Neural crest cell (in vitro differentiated cells): ENCODE measurements around the gene ZNF502. TPM values are rescaled to one million over a fixed set of nuclear protein-coding genes. Genes with fewer than 3 reads are reported as not detected.
"Not testable (repeated sequence)": the region's sequence is repeated elsewhere in the genome, so short reads cannot be mapped to it uniquely, and the experiment has no call there.

Source experiments
- DNase-seq: peaks from one replicate; pipeline ENCODE4 v3.0.0; 2021; ENCODE audit warnings: low read depth, mixed read lengths, low spot score
- H3K27ac Mint-ChIP-seq: one replicate; pipeline ENCODE4 v1.8.0; 2021; ENCODE audit warnings: mild to moderate bottlenecking, mixed read lengths; ENCODE audit not compliant: unreplicated experiment
- H3K27me3 Mint-ChIP-seq: 2 replicates; pipeline ENCODE4 v1.8.0; 2021; ENCODE audit warnings: low read depth, mild to moderate bottlenecking, mixed read lengths
- H3K36me3 Mint-ChIP-seq: 2 replicates; pipeline ENCODE4 v1.8.0; 2021; ENCODE audit warnings: low read depth, mild to moderate bottlenecking, mixed read lengths
- H3K4me1 Mint-ChIP-seq: 2 replicates; pipeline ENCODE4 v1.8.0; 2021; ENCODE audit warnings: mixed read lengths
- H3K4me3 Mint-ChIP-seq: one replicate; pipeline ENCODE4 v1.8.0; 2021; ENCODE audit warnings: mild to moderate bottlenecking, mixed read lengths
- H3K9me3 Mint-ChIP-seq: 2 replicates; pipeline ENCODE4 v1.8.0; 2021; ENCODE audit warnings: mixed read lengths
- long read RNA-seq: library from polyadenylated mRNA; unstranded; transcript quantifications from one replicate; pipeline ENCODE4 v2.0.0, GENCODE V29; 2020
- total RNA-seq: library from RNA; stranded (reverse); gene quantifications from 2 replicates; pipeline ENCODE4 v1.2.1, GENCODE V29; 2021
- TF ChIP-seq, protein P1 (sequence below): fragments of 200-600 bp; sonication (generic); conservative IDR thresholded peaks from 2 replicates; pipeline ENCODE4 v1.5.0; 2021; ENCODE audit warnings: antibody characterized with exemption, mild to moderate bottlenecking

ZNF502 gene
- total RNA-seq = not detected in 2 replicates
- long read RNA-seq = 0 reads

DNA sequence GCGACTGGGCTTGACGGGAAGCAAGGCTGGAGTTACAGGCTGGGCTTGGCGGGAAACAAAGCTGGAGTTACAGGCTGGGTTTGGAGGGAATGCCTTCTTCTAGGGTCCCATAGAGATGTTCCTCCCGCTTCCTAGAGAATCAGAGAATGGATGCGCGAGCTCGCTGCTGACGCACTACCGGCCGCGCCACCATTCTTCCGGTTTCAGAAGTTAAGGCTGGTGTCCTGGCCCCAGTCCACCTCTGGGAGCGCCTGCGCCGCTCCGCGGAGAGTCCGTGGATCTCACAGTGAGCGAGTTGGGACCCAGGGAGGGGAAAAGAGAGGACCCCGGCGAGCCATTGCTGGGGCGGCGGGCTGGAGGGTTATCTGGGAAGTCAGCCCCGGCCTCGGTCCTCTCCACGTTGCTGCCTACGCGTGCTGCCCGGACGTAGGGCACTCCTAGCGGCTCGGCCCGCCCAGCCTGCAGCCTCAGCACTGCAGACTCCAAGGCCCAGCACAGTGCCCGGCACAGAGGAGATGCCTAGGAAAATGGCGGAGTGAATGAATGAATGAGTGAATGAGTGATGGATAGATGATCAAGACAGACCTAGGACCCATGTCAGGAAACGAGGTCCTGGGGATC is at the start of gene ZNF502:
TSS of gene ZNF502 (plus strand) at position 206 of the 621 bp plus-strand sequence. CDS start 7,602 bp downstream, outside the sequence.
- Mint-ChIP-seq H3K4me1 (no peaks in the 10 kb centered on the region), H3K36me3 (peaks cover 2% of the 10 kb centered on the region), H3K27me3 (peaks cover 3% of the 10 kb centered on the region), H3K27ac (no peak within 1 kb of the TSS), H3K9me3 (peaks cover 33% of the 10 kb centered on the region), H3K4me3 (no peak within 1 kb of the TSS)
- no peak for DNase-seq
- TF ChIP-seq, protein P1, sequence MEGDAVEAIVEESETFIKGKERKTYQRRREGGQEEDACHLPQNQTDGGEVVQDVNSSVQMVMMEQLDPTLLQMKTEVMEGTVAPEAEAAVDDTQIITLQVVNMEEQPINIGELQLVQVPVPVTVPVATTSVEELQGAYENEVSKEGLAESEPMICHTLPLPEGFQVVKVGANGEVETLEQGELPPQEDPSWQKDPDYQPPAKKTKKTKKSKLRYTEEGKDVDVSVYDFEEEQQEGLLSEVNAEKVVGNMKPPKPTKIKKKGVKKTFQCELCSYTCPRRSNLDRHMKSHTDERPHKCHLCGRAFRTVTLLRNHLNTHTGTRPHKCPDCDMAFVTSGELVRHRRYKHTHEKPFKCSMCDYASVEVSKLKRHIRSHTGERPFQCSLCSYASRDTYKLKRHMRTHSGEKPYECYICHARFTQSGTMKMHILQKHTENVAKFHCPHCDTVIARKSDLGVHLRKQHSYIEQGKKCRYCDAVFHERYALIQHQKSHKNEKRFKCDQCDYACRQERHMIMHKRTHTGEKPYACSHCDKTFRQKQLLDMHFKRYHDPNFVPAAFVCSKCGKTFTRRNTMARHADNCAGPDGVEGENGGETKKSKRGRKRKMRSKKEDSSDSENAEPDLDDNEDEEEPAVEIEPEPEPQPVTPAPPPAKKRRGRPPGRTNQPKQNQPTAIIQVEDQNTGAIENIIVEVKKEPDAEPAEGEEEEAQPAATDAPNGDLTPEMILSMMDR = no peak

DNA sequence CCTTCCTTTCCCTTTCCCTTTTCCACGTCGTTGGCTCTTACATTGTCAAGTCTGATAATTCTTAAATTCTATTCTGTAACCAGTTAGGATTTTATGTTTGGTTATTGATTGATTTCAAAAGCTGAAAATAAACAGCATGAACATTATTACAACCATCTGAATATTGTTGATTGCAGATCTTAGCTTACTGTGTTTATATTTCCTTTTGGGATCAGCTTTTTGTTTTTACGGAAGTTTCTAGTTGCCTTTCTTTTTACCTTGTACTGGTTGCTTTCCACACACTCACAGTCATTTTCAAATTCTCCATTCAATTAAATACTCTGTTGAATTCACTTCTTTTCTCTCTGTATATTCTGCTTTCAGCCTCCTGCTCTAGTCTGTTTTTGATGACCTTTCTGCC is 47.3 kb upstream of the ZNF502 start:
- TF ChIP-seq, protein P1 = no peak
- peaks cover 5% of the 10 kb centered on the region for H3K4me1 Mint-ChIP-seq
- no peak overlapping the region for H3K27ac Mint-ChIP-seq
- no peak overlapping the region for H3K4me3 Mint-ChIP-seq
- peaks cover 45% of the 10 kb centered on the region for H3K36me3 Mint-ChIP-seq
- peaks cover 8% of the 10 kb centered on the region for H3K9me3 Mint-ChIP-seq
- no peaks in the 10 kb centered on the region for H3K27me3 Mint-ChIP-seq
- no peak for DNase-seq

DNA sequence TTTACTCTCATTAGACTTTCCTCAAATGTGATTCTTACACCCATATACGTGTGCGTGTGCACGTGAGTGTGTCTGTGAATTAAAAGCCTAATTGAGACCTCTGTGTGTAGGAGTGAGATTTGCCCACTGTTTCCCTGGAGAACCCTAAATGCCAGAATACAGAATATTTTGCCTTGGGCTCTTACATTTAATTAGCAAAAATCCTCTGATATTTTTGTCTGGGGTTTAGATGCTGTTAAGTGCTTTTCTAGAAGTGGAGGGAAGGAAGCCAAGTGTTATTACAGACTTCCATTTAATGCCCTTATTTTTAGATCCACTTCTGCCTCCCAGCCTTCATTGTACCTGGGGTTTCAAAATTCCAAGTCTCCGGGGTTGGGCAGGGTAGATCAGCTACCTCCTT is 46.1 kb upstream of the ZNF502 start:
- Mint-ChIP-seq H3K27ac (no peak overlapping the region), H3K9me3 (peaks cover 8% of the 10 kb centered on the region), H3K36me3 (peaks cover 35% of the 10 kb centered on the region), H3K4me1 (peaks cover 5% of the 10 kb centered on the region), H3K27me3 (no peaks in the 10 kb centered on the region), H3K4me3 (no peak overlapping the region)
- TF ChIP-seq, protein P1 = no peak
- no peak for DNase-seq

DNA sequence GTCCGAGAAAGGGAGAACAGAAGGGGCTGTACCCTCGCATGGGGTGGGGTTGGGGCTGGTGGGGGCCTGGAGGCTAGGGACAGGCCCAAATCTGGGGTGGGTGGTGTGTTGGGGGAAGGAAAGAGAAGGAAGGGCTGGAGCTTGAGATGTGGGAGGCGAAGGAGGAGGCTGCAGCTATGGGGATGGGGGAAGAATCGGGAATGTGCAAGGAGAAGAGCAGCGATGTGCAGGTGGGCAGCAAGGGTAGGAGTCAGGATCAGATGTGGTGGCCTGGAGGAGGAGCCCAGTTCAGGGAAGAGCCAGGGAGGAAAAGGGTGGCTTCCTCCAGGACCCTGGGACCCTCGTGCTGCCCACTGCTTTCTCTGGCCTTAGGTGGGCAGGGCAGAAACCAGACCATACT is 42.7 kb upstream of the ZNF502 start:
- Mint-ChIP-seq H3K4me3 (no peak overlapping the region), H3K27me3 (no peaks in the 10 kb centered on the region), H3K4me1 (peaks cover 5% of the 10 kb centered on the region), H3K27ac (no peak overlapping the region), H3K9me3 (peaks cover 24% of the 10 kb centered on the region), H3K36me3 (peaks cover 27% of the 10 kb centered on the region)
- DNase-seq = no peak
- TF ChIP-seq, protein P1 = no peak

DNA sequence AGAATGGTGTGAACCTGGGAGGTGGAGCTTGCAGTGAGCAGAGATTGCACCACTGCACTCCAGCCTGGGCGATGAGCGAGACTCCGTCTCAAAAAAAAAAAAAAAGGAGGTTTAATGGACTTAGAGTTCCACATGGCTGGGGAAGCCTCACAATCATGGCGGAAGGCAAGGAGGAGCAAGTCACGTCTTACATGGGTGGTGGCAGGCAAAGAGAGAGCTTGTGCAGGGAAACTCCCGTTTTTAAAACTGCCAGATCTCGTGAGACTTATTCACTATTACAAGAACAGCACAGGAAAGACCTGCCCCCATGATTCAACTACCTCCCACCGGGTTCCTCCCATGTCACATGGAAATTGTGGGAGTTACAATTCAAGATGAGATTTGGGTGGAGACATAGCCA is 39.0 kb upstream of the ZNF502 start:
- peaks cover 16% of the 10 kb centered on the region for H3K9me3 Mint-ChIP-seq
- peaks cover 17% of the 10 kb centered on the region for H3K36me3 Mint-ChIP-seq
- not testable (repeated sequence) for H3K4me3 Mint-ChIP-seq, H3K4me1 Mint-ChIP-seq, H3K27ac Mint-ChIP-seq, DNase-seq, H3K27me3 Mint-ChIP-seq

DNA sequence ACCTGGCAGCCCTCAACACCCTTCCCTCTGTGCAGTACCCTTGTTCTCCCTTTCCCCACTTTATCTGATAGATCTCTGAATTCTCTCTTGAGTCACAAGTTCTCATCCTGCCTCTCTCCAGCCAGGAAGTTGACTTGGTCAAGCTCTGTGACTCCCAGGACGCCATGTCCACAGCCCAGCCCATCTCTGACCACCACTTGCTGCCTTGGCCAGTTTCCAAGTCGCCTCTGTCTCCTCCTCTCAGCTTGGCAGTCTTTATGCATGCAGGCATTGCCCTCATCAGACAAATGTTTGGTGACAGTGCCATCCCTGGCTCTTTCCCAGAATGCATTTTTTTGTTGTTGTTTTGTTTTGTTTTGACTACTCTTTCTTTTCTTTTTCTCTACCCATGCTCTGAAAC is 38.2 kb upstream of the ZNF502 start:
- TF ChIP-seq, protein P1 = no peak
- no peak for DNase-seq
- Mint-ChIP-seq H3K9me3 (peaks cover 16% of the 10 kb centered on the region), H3K4me3 (no peak overlapping the region), H3K36me3 (peaks cover 17% of the 10 kb centered on the region), H3K27me3 (no peaks in the 10 kb centered on the region), H3K27ac (no peak overlapping the region), H3K4me1 (no peaks in the 10 kb centered on the region)
